Effector memory CD8-positive, alpha-beta T cell (primary cell): ENCODE measurements around the gene MAP3K5.
A peak's percentile ranks its signal among the peaks of the same experiment; 100 is the strongest.

Source experiments
- ATAC-seq: fragments of 150-1000 bp; cut with Tn5 transposase; replicated peaks from 2 replicates; pipeline ENCODE4 v1.10.0; 2021; ENCODE audit warnings: mild to moderate bottlenecking, moderate library complexity
- DNase-seq, 3 experiments: peaks; one replicate each; pipeline ENCODE4 v3.0.0; 2021
- H3K27ac Mint-ChIP-seq, 2 donors: one replicate each; pipeline ENCODE4 v1.8.0; 2022; ENCODE audit warnings: mild to moderate bottlenecking in 2 of 2, mixed read lengths in 2 of 2, moderate library complexity in 2 of 2
- H3K27me3 Mint-ChIP-seq, 2 donors: one replicate each; pipeline ENCODE4 v1.8.0; 2022; ENCODE audit warnings: mixed read lengths in 2 of 2
- H3K36me3 Mint-ChIP-seq: one replicate; pipeline ENCODE4 v1.8.0; 2022; ENCODE audit warnings: mild to moderate bottlenecking, moderate library complexity, mixed read lengths; ENCODE audit not compliant: insufficient read depth
- H3K4me1 Mint-ChIP-seq, 2 donors: one replicate each; pipeline ENCODE4 v1.8.0; 2022; ENCODE audit warnings: low read depth in 2 of 2, mixed read lengths in 2 of 2
- H3K4me3 Mint-ChIP-seq, 2 donors: one replicate each; pipeline ENCODE4 v1.8.0; 2022; ENCODE audit warnings: mild to moderate bottlenecking in 2 of 2, mixed read lengths in 2 of 2, moderate library complexity in 2 of 2
- H3K9me3 Mint-ChIP-seq, 2 donors: one replicate each; pipeline ENCODE4 v1.8.0; 2022; ENCODE audit warnings: mixed read lengths in 2 of 2

Gene MAP3K5

GRCh38 chr6:136571065-136571464, 221.2 kb downstream of the MAP3K5 start:
- peaks cover 0 to 6% of the 10 kb centered on the region in 2 donors for H3K9me3 Mint-ChIP-seq
- peaks cover 1 to 15% of the 10 kb centered on the region in 2 donors for H3K4me1 Mint-ChIP-seq
- no peaks in the 10 kb centered on the region for H3K27me3 Mint-ChIP-seq
- ATAC-seq (no peak), DNase-seq (no peak)
- H3K36me3 Mint-ChIP-seq = peaks cover 26% of the 10 kb centered on the region
- H3K4me3 Mint-ChIP-seq = no peak overlapping the region
- peak overlapping the region in 1 of 2 donors; percentile 16 for H3K27ac Mint-ChIP-seq

DNA sequence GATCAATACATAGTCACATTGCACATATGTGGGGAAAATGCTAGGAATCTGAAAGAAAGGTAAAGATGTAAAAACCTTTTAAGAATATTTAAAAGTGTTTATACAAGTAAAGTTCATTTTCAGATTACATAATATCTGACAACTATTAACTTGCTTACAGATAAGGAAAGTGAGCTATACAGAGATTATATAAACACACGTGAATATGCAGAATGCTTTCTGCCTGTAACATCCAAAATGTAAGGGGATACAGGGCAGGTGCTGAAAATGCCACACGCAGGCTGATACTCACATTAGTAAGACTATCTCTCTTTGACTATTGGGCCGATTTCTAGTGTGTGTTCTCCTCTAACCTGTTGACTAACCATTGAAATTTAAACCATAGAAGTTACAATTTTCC, 224.1 kb downstream of the MAP3K5 start:
- Mint-ChIP-seq H3K27me3 (no peaks in the 10 kb centered on the region), H3K4me3 (no peak overlapping the region), H3K9me3 (peaks cover 0 to 6% of the 10 kb centered on the region in 2 donors), H3K4me1 (peaks cover 7 to 28% of the 10 kb centered on the region in 2 donors), H3K27ac (peak overlapping the region in 1 of 2 donors; percentile 8), H3K36me3 (peaks cover 19% of the 10 kb centered on the region)
- DNase-seq (no peak), ATAC-seq (no peak)

- Mint-ChIP-seq H3K36me3 (peaks cover 22% of the 10 kb centered on the region), H3K9me3 (peaks cover 0 to 6% of the 10 kb centered on the region in 2 donors), H3K4me3 (no peak overlapping the region), H3K27ac (peak overlapping the region in 1 of 2 donors; percentile 39), H3K4me1 (peaks cover 7 to 28% of the 10 kb centered on the region in 2 donors), H3K27me3 (no peaks in the 10 kb centered on the region)
- no peak for DNase-seq
- no peak for ATAC-seq
Observed at GRCh38 chr6:136567688-136568087, 224.6 kb downstream of the MAP3K5 start.

GRCh38 chr6:136566851-136567250, 225.4 kb downstream of the MAP3K5 start:
- no peak for DNase-seq
- peak overlapping the region in 1 of 2 donors; percentile 39 for H3K27ac Mint-ChIP-seq
- H3K27me3 Mint-ChIP-seq = no peaks in the 10 kb centered on the region
- H3K36me3 Mint-ChIP-seq = peaks cover 25% of the 10 kb centered on the region
- no peak for ATAC-seq
- peaks cover 7 to 28% of the 10 kb centered on the region in 2 donors for H3K4me1 Mint-ChIP-seq
- peaks cover 0 to 4% of the 10 kb centered on the region in 2 donors for H3K9me3 Mint-ChIP-seq
- H3K4me3 Mint-ChIP-seq = no peak overlapping the region

- no peak for ATAC-seq
- Mint-ChIP-seq H3K4me3 (no peak overlapping the region), H3K27ac (peak overlapping the region; percentile 3 to 67), H3K36me3 (peaks cover 33% of the 10 kb centered on the region), H3K27me3 (no peaks in the 10 kb centered on the region), H3K9me3 (no peaks in the 10 kb centered on the region), H3K4me1 (peaks cover 7 to 27% of the 10 kb centered on the region in 2 donors)
- DNase-seq = no peak
Observed at GRCh38 chr6:136566007-136566487, 226.2 kb downstream of the MAP3K5 start.

DNA sequence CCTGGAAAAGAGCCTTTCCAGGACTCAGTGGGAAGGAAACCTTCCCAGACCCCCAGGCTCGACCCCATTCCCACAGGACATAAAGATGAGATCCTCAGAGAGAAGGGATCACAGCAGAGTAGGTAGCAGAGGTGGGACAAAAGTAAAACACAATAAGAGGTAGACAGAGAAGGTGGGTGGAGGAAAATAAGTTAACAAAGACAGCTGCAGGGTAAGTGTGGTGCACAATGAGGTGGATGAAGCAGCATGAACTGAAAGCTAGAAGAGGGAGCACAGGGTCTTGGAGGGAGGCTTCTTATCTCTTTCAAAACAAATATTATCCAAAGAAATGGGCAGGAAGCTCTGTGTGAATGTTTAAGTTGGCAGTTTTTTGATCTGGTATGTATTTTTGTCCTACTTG, 228.1 kb downstream of the MAP3K5 start:
- no peak for ATAC-seq
- Mint-ChIP-seq H3K9me3 (no peaks in the 10 kb centered on the region), H3K27me3 (no peaks in the 10 kb centered on the region), H3K27ac (peak overlapping the region; percentile 10 to 73), H3K4me3 (peak overlapping the region; percentile 1 to 52), H3K4me1 (peaks cover 7 to 20% of the 10 kb centered on the region in 2 donors), H3K36me3 (peaks cover 43% of the 10 kb centered on the region)
- DNase-seq = no peak

- H3K27ac Mint-ChIP-seq = peak overlapping the region; percentile 16 to 73
- ATAC-seq = peak; percentile 77
Observed at GRCh38 chr6:136563386-136564152, 228.7 kb downstream of the MAP3K5 start.

DNA sequence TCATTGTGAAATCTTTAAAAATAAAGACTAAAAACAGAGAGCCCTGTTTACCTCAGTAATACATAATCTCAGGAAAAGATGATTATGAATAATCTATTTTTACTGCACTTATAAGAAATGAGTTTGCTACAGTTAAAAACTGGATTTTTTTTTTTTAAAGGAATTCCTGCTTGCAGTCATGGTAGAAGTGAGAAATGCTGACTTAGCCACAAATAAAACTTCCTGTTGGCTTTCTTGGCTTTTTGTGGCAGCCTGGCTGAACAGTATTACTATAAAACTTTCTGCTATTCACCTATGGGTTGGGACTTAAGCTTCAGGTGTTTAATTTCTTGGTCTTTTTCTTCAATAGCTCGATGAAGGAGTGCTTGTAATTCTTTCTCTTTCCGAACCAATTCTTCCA, 230.1 kb downstream of the MAP3K5 start:
- ATAC-seq = no peak
- peaks cover 59% of the 10 kb centered on the region for H3K36me3 Mint-ChIP-seq
- H3K27ac Mint-ChIP-seq = no peak overlapping the region

More at GRCh38 chr6:136563386-136564152, 228.7 kb downstream of the MAP3K5 start:
- H3K36me3 Mint-ChIP-seq = peaks cover 46% of the 10 kb centered on the region
- H3K4me3 Mint-ChIP-seq = peak overlapping the region; percentile 1 to 52
- H3K4me1 Mint-ChIP-seq = peaks cover 7 to 20% of the 10 kb centered on the region in 2 donors
- H3K9me3 Mint-ChIP-seq = no peaks in the 10 kb centered on the region
- no peak for DNase-seq
- H3K27me3 Mint-ChIP-seq = no peaks in the 10 kb centered on the region

DNA sequence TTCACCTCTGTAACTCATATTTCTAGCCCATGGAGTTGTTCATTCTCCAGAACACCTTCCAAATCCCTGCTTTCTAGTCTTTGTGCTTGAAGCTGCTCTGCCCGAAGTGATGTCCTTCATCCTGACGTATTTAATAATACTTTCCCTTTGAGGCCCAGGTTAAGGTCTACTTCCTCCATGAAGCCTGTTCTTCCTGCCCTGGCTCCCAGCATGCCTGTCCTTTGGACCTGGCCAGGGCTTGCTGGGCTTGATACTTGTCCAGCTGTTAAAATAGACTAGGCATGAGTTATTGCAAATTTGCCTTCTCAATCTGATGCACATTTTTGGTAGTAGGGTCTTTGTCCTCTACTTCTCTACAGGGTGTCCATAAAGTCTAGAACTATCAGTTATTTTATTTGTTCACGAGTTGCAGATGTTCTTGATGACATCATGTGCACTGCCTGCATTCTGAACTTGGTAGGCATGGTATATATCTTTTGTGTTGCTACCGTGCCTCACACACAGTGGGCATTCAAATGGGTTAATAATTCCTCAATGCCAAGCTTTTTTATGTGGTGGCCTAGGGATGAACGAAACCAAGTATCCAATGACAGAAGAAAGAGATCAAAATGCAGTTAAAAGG, 239.0 kb downstream of the MAP3K5 start:
- no peak for DNase-seq
- ATAC-seq = no peak
- no peaks in the 10 kb centered on the region for H3K9me3 Mint-ChIP-seq
- H3K36me3 Mint-ChIP-seq = peaks cover 31% of the 10 kb centered on the region
- no peak overlapping the region for H3K4me3 Mint-ChIP-seq
- peak overlapping the region in 1 of 2 donors; percentile 52 for H3K27ac Mint-ChIP-seq
- peaks cover 4 to 5% of the 10 kb centered on the region in 2 donors for H3K4me1 Mint-ChIP-seq
- peaks cover 12% of the 10 kb centered on the region in 2 donors for H3K27me3 Mint-ChIP-seq

More for the DNA sequence above, 230.1 kb downstream of the MAP3K5 start:
- H3K4me3 Mint-ChIP-seq = no peak overlapping the region
- H3K9me3 Mint-ChIP-seq = no peaks in the 10 kb centered on the region
- peaks cover 7 to 19% of the 10 kb centered on the region in 2 donors for H3K4me1 Mint-ChIP-seq
- H3K27me3 Mint-ChIP-seq = no peaks in the 10 kb centered on the region
- no peak for DNase-seq

GRCh38 chr6:136552054-136552453, 240.2 kb downstream of the MAP3K5 start:
- ATAC-seq = no peak
- peaks cover 4 to 5% of the 10 kb centered on the region in 2 donors for H3K4me1 Mint-ChIP-seq
- peaks cover 20 to 23% of the 10 kb centered on the region in 2 donors for H3K27me3 Mint-ChIP-seq
- peak overlapping the region in 1 of 2 donors; percentile 58 for H3K4me3 Mint-ChIP-seq
- no peak for DNase-seq
- no peak overlapping the region for H3K27ac Mint-ChIP-seq
- H3K9me3 Mint-ChIP-seq = no peaks in the 10 kb centered on the region
- H3K36me3 Mint-ChIP-seq = peaks cover 19% of the 10 kb centered on the region

DNA sequence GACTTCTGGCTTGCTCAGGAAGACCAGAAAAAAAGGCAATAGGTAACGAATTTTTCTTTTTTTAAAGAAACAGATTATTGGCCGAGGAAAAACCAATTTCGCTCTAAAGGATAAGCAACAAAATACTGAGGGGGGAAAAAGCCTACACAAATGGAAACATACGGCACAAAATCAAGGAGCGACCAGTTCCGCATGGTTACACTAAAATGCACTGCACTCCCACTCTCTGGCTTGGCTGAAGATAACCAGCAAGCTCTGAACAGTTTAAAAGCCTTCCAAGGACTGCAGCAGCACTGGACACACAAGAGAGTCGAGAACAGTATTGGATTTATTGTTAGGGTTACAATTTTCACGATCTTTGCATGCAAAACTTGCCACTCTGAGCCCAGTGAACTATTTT, 241.2 kb downstream of the MAP3K5 start:
- ATAC-seq = no peak
- Mint-ChIP-seq H3K27ac (no peak overlapping the region), H3K36me3 (peaks cover 10% of the 10 kb centered on the region), H3K27me3 (peaks cover 29 to 31% of the 10 kb centered on the region in 2 donors), H3K4me1 (peaks cover 4 to 5% of the 10 kb centered on the region in 2 donors), H3K4me3 (peak overlapping the region; percentile 60 to 66), H3K9me3 (no peaks in the 10 kb centered on the region)
- no peak for DNase-seq

GRCh38 chr6:136550330-136551071, 241.8 kb downstream of the MAP3K5 start, which contains the start of gene MAP7:
Gene MAP7 (minus strand): TSS chr6:136550422. CDS start chr6:136550408, 14 bp downstream.
- H3K27me3 Mint-ChIP-seq = peaks cover 32 to 37% of the 10 kb centered on the region in 2 donors
- DNase-seq (peak; percentile 50 to 55 (median 51)), ATAC-seq (peak; percentile 90)
- H3K27ac Mint-ChIP-seq = no peak within 1 kb of the TSS
- peaks cover 4 to 5% of the 10 kb centered on the region in 2 donors for H3K4me1 Mint-ChIP-seq
- no peaks in the 10 kb centered on the region for H3K9me3 Mint-ChIP-seq
- peak within 1 kb of the TSS; percentile 66 to 70 for H3K4me3 Mint-ChIP-seq
- H3K36me3 Mint-ChIP-seq = peaks cover 7% of the 10 kb centered on the region

GRCh38 chr6:136550045-136550329, 242.3 kb downstream of the MAP3K5 start:
- H3K4me3 Mint-ChIP-seq = peak overlapping the region; percentile 60 to 66
- peak in 1 of 3 experiments; percentile 1 for DNase-seq
- peak; percentile 58 for ATAC-seq

More at GRCh38 chr6:136550045-136550329, 242.3 kb downstream of the MAP3K5 start:
- Mint-ChIP-seq H3K9me3 (no peaks in the 10 kb centered on the region), H3K36me3 (peaks cover 7% of the 10 kb centered on the region), H3K4me1 (peaks cover 4 to 5% of the 10 kb centered on the region in 2 donors), H3K27ac (no peak overlapping the region), H3K27me3 (peaks cover 37 to 42% of the 10 kb centered on the region in 2 donors)
